ENCODE data around the gene TOB1.

The TOB1 gene

GRCh38 chr17:50830352-50830751 lies 35.8 kb downstream of the TOB1 start:
- no peak for DNase-seq

GRCh38 chr17:50829332-50829731 lies 36.8 kb downstream of the TOB1 start:
- no peak for DNase-seq

GRCh38 chr17:50828508-50829170 lies 37.5 kb downstream of the TOB1 start:
- DNase-seq = no peak

GRCh38 chr17:50825188-50825587 lies 41.0 kb downstream of the TOB1 start:
- DNase-seq = no peak

- DNase-seq = no peak
Measured at GRCh38 chr17:50824429-50824828, 41.7 kb downstream of the TOB1 start.

- DNase-seq = no peak
Measured at GRCh38 chr17:50822550-50822949, 43.6 kb downstream of the TOB1 start.

GRCh38 chr17:50820651-50821050 lies 45.5 kb downstream of the TOB1 start:
- DNase-seq = no peak

- DNase-seq = no peak
Measured at GRCh38 chr17:50818921-50819657, 47.1 kb downstream of the TOB1 start.

GRCh38 chr17:50818261-50818660 lies 47.9 kb downstream of the TOB1 start:
- DNase-seq = no peak

GRCh38 chr17:50817838-50818237 lies 48.3 kb downstream of the TOB1 start:
- no peak for DNase-seq

- no peak for DNase-seq
Measured at GRCh38 chr17:50816771-50817751, 49.1 kb downstream of the TOB1 start.

- DNase-seq = no peak
Measured at GRCh38 chr17:50816271-50816670, 49.9 kb downstream of the TOB1 start.

GRCh38 chr17:50815400-50815799 lies 50.8 kb downstream of the TOB1 start:
- no peak for DNase-seq

GRCh38 chr17:50813583-50813982 lies 52.6 kb downstream of the TOB1 start:
- DNase-seq = no peak
